IMR-90 (cell line): ENCODE measurements around the gene MFAP1. TPM values are rescaled to one million over a fixed set of nuclear protein-coding genes. Genes with fewer than 3 reads are reported as not detected.

Experiments used
- ATAC-seq: fragments of 200-7000 bp; cut with Tn5 transposase; 2 replicates; pipeline ENCODE4 v1.9.1; 2020; ENCODE audit warnings: low read depth, mild to moderate bottlenecking, moderate library complexity
- BruUV-seq: library from RNA; stranded (reverse); fragments of 400-500 nt; replicated peaks from 2 replicates; lab custom pipeline; 2021; lab: Mats Ljungman, UMichigan
- CTCF ChIA-PET: fragments of 300-600 bp; formaldehyde crosslinking; extraction: SDS; loops from one replicate; lab custom pipeline; 2021; ENCODE audit warnings: antibody characterized with exemption; lab: Yijun Ruan, JAX
- POLR2A ChIA-PET: fragments of 300-600 bp; sonication (Branson Sonifier 250); formaldehyde crosslinking; loops from one replicate; lab custom pipeline; 2022; ENCODE audit warnings: antibody characterized with exemption; ENCODE audit not compliant: unreplicated experiment; lab: Charles Lee
- DNase-seq: peaks from one replicate; pipeline ENCODE4 v3.0.0; 2013
- H2AFZ ChIP-seq: replicated peaks from 2 replicates; pipeline ENCODE3; 2013; ENCODE audit warnings: low read length, mild to moderate bottlenecking; ENCODE audit not compliant: poor library complexity
- H2AK5ac ChIP-seq: 2 replicates; pipeline ENCODE4 v1.6.1; 2013; ENCODE audit warnings: low read depth, low read length, inconsistent platforms
- H2AK9ac ChIP-seq: replicated peaks from 2 replicates; pipeline ENCODE3; 2013; ENCODE audit warnings: mild to moderate bottlenecking, low read depth, low read length, moderate library complexity; ENCODE audit not compliant: poor library complexity
- H2BK120ac ChIP-seq: 2 replicates; pipeline ENCODE4 v1.6.1; 2013; ENCODE audit warnings: low read depth, low read length, inconsistent platforms
- H2BK15ac ChIP-seq: 3 replicates; pipeline ENCODE4 v1.6.1; 2013; ENCODE audit warnings: low read depth, low read length, inconsistent platforms
- H2BK20ac ChIP-seq: 2 replicates; pipeline ENCODE4 v1.6.1; 2013; ENCODE audit warnings: low read depth, mild to moderate bottlenecking, inconsistent platforms, low read length, moderate library complexity
- H2BK5ac ChIP-seq: 2 replicates; pipeline ENCODE4 v1.6.1; 2013; ENCODE audit warnings: mild to moderate bottlenecking, low read depth, low read length, inconsistent platforms; ENCODE audit not compliant: poor library complexity, severe bottlenecking
- H3K14ac ChIP-seq: replicated peaks from 2 replicates; pipeline ENCODE4 v1.6.1; 2013; ENCODE audit warnings: low read depth, low read length, inconsistent platforms
- H3K18ac ChIP-seq: 2 replicates; pipeline ENCODE4 v1.6.1; 2013; ENCODE audit warnings: low read depth, low read length, control low read depth
- H3K23ac ChIP-seq: 2 replicates; pipeline ENCODE4 v1.6.1; 2013; ENCODE audit warnings: low read depth, low read length, inconsistent platforms
- H3K27ac ChIP-seq: 2 replicates; pipeline ENCODE4 v1.5.1; 2013; ENCODE audit warnings: mild to moderate bottlenecking, control low read depth, low read length; ENCODE audit not compliant: insufficient read depth
- H3K27me3 ChIP-seq: 2 replicates; pipeline ENCODE4 v1.6.1; 2013; ENCODE audit warnings: low read length; ENCODE audit not compliant: control insufficient read depth, insufficient read depth
- H3K36me3 ChIP-seq: 2 replicates; pipeline ENCODE4 v1.6.1; 2013; ENCODE audit warnings: low read length, mixed read lengths; ENCODE audit not compliant: control insufficient read depth, insufficient read depth
- H3K4ac ChIP-seq: 2 replicates; pipeline ENCODE4 v1.6.1; 2013; ENCODE audit warnings: low read depth, low read length, inconsistent platforms
- H3K4me1 ChIP-seq: 2 replicates; pipeline ENCODE4 v1.6.1; 2013; ENCODE audit warnings: low read length, mixed read lengths; ENCODE audit not compliant: control insufficient read depth, insufficient read depth
- H3K4me2 ChIP-seq: 2 replicates; pipeline ENCODE4 v1.6.1; 2013; ENCODE audit warnings: low read depth, mild to moderate bottlenecking, control low read depth, low read length, moderate library complexity
- H3K4me3 ChIP-seq: 2 replicates; pipeline ENCODE4 v1.5.1; 2013; ENCODE audit warnings: low read depth, mild to moderate bottlenecking, control low read depth, low read length, moderate library complexity; ENCODE audit not compliant: insufficient read depth
- H3K56ac ChIP-seq: 2 replicates; pipeline ENCODE4 v1.6.1; 2013; ENCODE audit warnings: low read length, inconsistent platforms; ENCODE audit not compliant: insufficient read depth; ENCODE audit errors: extremely low read depth
- H3K79me1 ChIP-seq, 2 experiments: 2 replicates each; pipeline ENCODE4 v1.6.1; 2013; ENCODE audit warnings: low read length in 2 of 2, inconsistent platforms in 1 of 2, low read depth in 1 of 2
- H3K9ac ChIP-seq: 2 replicates; pipeline ENCODE4 v1.6.1; 2013; ENCODE audit warnings: low read depth, low read length, control low read depth
- H3K9me1 ChIP-seq: 2 replicates; pipeline ENCODE4 v1.6.1; 2013; ENCODE audit warnings: low read length, inconsistent platforms; ENCODE audit not compliant: insufficient read depth
- H3K9me3 ChIP-seq: 2 replicates; pipeline ENCODE4 v1.6.1; 2013; ENCODE audit warnings: low read length; ENCODE audit not compliant: control insufficient read depth, insufficient read depth
- H4K20me1 ChIP-seq: 2 replicates; pipeline ENCODE4 v1.6.1; 2013; ENCODE audit warnings: low read length, inconsistent platforms; ENCODE audit not compliant: insufficient read depth
- H4K5ac ChIP-seq: 2 replicates; pipeline ENCODE4 v1.6.1; 2013; ENCODE audit warnings: mild to moderate bottlenecking, low read depth, low read length, control low read depth
- H4K8ac ChIP-seq, 2 experiments: 2 replicates each; pipeline ENCODE4 v1.6.1; 2013; ENCODE audit warnings: low read depth in 2 of 2, low read length in 2 of 2, control low read depth in 1 of 2, inconsistent platforms in 1 of 2
- H4K91ac ChIP-seq: 2 replicates; pipeline ENCODE4 v1.6.1; 2013; ENCODE audit warnings: low read depth, low read length, inconsistent platforms; ENCODE audit not compliant: insufficient read depth
- BHLHE40 ChIP-seq: fragments of 150-350 bp; IDR thresholded peaks from 2 replicates; pipeline ENCODE4 v1.6.1; 2016; ENCODE audit warnings: mild to moderate bottlenecking, low read depth, low read length
- FOS ChIP-seq: fragments of 150-350 bp; IDR thresholded peaks from 2 replicates; pipeline ENCODE4 v1.6.1; 2016; ENCODE audit warnings: low read depth, low read length
- MAFK ChIP-seq: IDR thresholded peaks from 2 replicates; pipeline ENCODE4 v1.6.1; 2012; ENCODE audit warnings: low read depth, low read length, improper control_type of control experiment
- MAZ ChIP-seq: IDR thresholded peaks from 2 replicates; pipeline ENCODE4 v1.6.1; 2012; ENCODE audit warnings: low read depth, mild to moderate bottlenecking, low read length, improper control_type of control experiment, moderate library complexity, borderline replicate concordance
- MXI1 ChIP-seq: IDR thresholded peaks from 2 replicates; pipeline ENCODE4 v1.6.1; 2012; ENCODE audit warnings: low read depth, mild to moderate bottlenecking, low read length, moderate library complexity, borderline replicate concordance
- POLR2A ChIP-seq: IDR thresholded peaks from 2 replicates; pipeline ENCODE4 v1.6.1; 2012; ENCODE audit warnings: mild to moderate bottlenecking, low read depth, low read length
- RAD21 ChIP-seq: IDR thresholded peaks from 2 replicates; pipeline ENCODE4 v1.6.1; 2012; ENCODE audit warnings: low read length, improper control_type of control experiment
- RCOR1 ChIP-seq: IDR thresholded peaks from 2 replicates; pipeline ENCODE4 v1.6.1; 2012; ENCODE audit warnings: mild to moderate bottlenecking, low read length, improper control_type of control experiment; ENCODE audit not compliant: insufficient replicate concordance
- RFX5 ChIP-seq: IDR thresholded peaks from 2 replicates; pipeline ENCODE4 v1.8.0; 2012; ENCODE audit warnings: low read depth, mild to moderate bottlenecking, low read length, moderate library complexity
- SMC3 ChIP-seq: fragments of 150-350 bp; IDR thresholded peaks from 2 replicates; pipeline ENCODE4 v1.6.1; 2016; ENCODE audit warnings: low read depth, mild to moderate bottlenecking, antibody characterized with exemption, low read length, moderate library complexity
- WGBS, 2 experiments: methylation state at CpG; one replicate each; pipeline versions ENCODE4 v1.1.5 to v1.1.7; 2013; ENCODE audit warnings: missing lambda C conversion rate in 2 of 2; ENCODE audit not compliant: insufficient read length in 1 of 2; ENCODE audit errors: extremely low coverage in 2 of 2; 5-methylcytosine and 5-hydroxymethylcytosine counted together
- dilution Hi-C: fragments of 300-500 bp; cut with HindIII; formaldehyde crosslinking; loops from one replicate; pipeline ENCODE4 v1.14.3; 2018; ENCODE audit warnings: low sequenced_read_pairs; ENCODE audit not compliant: unreplicated experiment
- in situ Hi-C: fragments of 300-500 bp; cut with MboI; formaldehyde crosslinking; loops from 3 replicates; pipeline ENCODE4 v1.14.3; 2019; ENCODE audit warnings: low sequenced_read_pairs, inconsistent platforms, mixed read lengths
- intact Hi-C: fragments of 100-400 bp; cut with micrococcal nuclease; formaldehyde crosslinking; loops from 2 replicates; pipeline ENCODE4 v1.10.0; 2022
- polyA plus RNA-seq, 3 experiments: library from polyadenylated mRNA; depleted of rRNA; stranded (reverse); fragments of >200 nt; gene quantifications; 2 replicates each; pipeline ENCODE4 v1.2.3, GENCODE V29; 2012; ENCODE audit warnings: low replicate concordance in 1 of 3
- total RNA-seq: library from RNA; depleted of rRNA; stranded (reverse); fragments of >200 nt; gene quantifications from 2 replicates; pipeline ENCODE4 v1.2.3, GENCODE V29; 2012
- TF ChIP-seq, protein P1 (sequence below): fragments of 150-350 bp; IDR thresholded peaks from 2 replicates; pipeline ENCODE4 v1.6.1; 2017; ENCODE audit warnings: mild to moderate bottlenecking, antibody characterized with exemption, low read length, low read depth
- TF ChIP-seq, protein P2 (sequence below): fragments of 150-350 bp; IDR thresholded peaks from 2 replicates; pipeline ENCODE4 v1.6.1; 2016; ENCODE audit warnings: low read depth, mild to moderate bottlenecking, low read length, moderate library complexity, borderline replicate concordance

The MFAP1 gene
- total and polyA plus RNA-seq, 2 of the 4 experiments (the other 2 are of a cell fraction): 21.6 to 28.5 TPM

GRCh38 chr15:43871835-43872234 lies 47.3 kb upstream of the MFAP1 start:
- peaks cover 0 to 3% of the 10 kb centered on the region in 2 experiments; a peak in 1 of 4 replicates for H3K79me1 ChIP-seq
- H3K36me3 ChIP-seq: peaks cover 6% of the 10 kb centered on the region
- no peak overlapping the region for H3K4me2 ChIP-seq
- WGBS, 2 experiments: no CpG with 5 or more reads among the region's 2 CpGs
- no peak overlapping the region for H3K23ac ChIP-seq
- ChIA-PET POLR2A (no interaction called here), CTCF (interaction anchor here (0.8 to 1.0 kb wide), 2 partner anchors 10 to 32 kb away, joined by 3 to 4 read pairs; no protein-coding TSS in a partner anchor)
- no peak overlapping the region for H4K91ac ChIP-seq
- H4K5ac ChIP-seq: no peak overlapping the region
- no peak overlapping the region for H3K9ac ChIP-seq
- no TSS peak for BruUV-seq
- no peak overlapping the region for H3K27ac ChIP-seq
- H2AK5ac ChIP-seq: no peak overlapping the region
- in situ Hi-C loops (loop anchor here (10.0 kb wide), 1 partner anchor 633 kb away; no protein-coding TSS in a partner anchor), dilution Hi-C loops (no loop called here), intact Hi-C loops (loop anchor here (1.0 to 10.0 kb wide), 3 partner anchors 347 to 663 kb away; partner anchors contain the start of gene EIF3J)
- no peaks in the 10 kb centered on the region for H3K9me1 ChIP-seq
- TF ChIP-seq FOS (no peak), POLR2A (no peak), MAFK (no peak), RFX5 (no peak), BHLHE40 (no peak), RCOR1 (no peak), MXI1 (no peak), SMC3 (no peak), MAZ (no peak), RAD21 (no peak)
- TF ChIP-seq, protein P1, sequence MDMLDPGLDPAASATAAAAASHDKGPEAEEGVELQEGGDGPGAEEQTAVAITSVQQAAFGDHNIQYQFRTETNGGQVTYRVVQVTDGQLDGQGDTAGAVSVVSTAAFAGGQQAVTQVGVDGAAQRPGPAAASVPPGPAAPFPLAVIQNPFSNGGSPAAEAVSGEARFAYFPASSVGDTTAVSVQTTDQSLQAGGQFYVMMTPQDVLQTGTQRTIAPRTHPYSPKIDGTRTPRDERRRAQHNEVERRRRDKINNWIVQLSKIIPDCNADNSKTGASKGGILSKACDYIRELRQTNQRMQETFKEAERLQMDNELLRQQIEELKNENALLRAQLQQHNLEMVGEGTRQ: no peak
- TF ChIP-seq, protein P2, sequence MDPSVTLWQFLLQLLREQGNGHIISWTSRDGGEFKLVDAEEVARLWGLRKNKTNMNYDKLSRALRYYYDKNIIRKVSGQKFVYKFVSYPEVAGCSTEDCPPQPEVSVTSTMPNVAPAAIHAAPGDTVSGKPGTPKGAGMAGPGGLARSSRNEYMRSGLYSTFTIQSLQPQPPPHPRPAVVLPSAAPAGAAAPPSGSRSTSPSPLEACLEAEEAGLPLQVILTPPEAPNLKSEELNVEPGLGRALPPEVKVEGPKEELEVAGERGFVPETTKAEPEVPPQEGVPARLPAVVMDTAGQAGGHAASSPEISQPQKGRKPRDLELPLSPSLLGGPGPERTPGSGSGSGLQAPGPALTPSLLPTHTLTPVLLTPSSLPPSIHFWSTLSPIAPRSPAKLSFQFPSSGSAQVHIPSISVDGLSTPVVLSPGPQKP: no peak
- H3K9me3 ChIP-seq: no peaks in the 10 kb centered on the region
- no peak overlapping the region for H4K8ac ChIP-seq
- no peak overlapping the region for H2BK120ac ChIP-seq
- H3K4me3 ChIP-seq: no peak overlapping the region
- no peak for DNase-seq
- no peak overlapping the region for H2BK5ac ChIP-seq
- H2AK9ac ChIP-seq: no peak overlapping the region
- no peaks in the 10 kb centered on the region; the same call in 1 of the 2 replicates for H4K20me1 ChIP-seq
- H3K27me3 ChIP-seq: no peaks in the 10 kb centered on the region
- no peak overlapping the region for H3K56ac ChIP-seq
- no peak overlapping the region for H2BK15ac ChIP-seq
- H2BK20ac ChIP-seq: no peak overlapping the region
- no peak overlapping the region for H3K18ac ChIP-seq
- H3K14ac ChIP-seq: no peak overlapping the region
- no peak for ATAC-seq
- H3K4me1 ChIP-seq: no peaks in the 10 kb centered on the region
- H3K4ac ChIP-seq: no peak overlapping the region
- H2AFZ ChIP-seq: no peak overlapping the region
